Kidney epithelial cell (primary cell): ENCODE data around the gene GPR156. TPM values are rescaled to one million over a fixed set of nuclear protein-coding genes. Genes with fewer than 3 reads are reported as not detected.
"Not testable (repeated sequence)": the region's sequence is repeated elsewhere in the genome, so short reads cannot be mapped to it uniquely, and the experiment has no call there.

Source experiments
- DNase-seq: peaks from one replicate; pipeline ENCODE4 v3.0.0-alpha.2; 2010; ENCODE audit warnings: low read depth
- H3K27me3 ChIP-seq: 2 replicates; pipeline ENCODE4 v1.6.0; 2011; ENCODE audit warnings: low read length; ENCODE audit not compliant: control insufficient read depth, insufficient read depth
- H3K36me3 ChIP-seq: 2 replicates; pipeline ENCODE4 v1.5.1; 2011; ENCODE audit warnings: low read length; ENCODE audit not compliant: control insufficient read depth, insufficient read depth
- H3K4me3 ChIP-seq: 2 replicates; pipeline ENCODE4 v1.5.1; 2011; ENCODE audit warnings: low read depth, mild to moderate bottlenecking, control low read depth, low read length
- total RNA-seq: library from RNA; depleted of rRNA; stranded (reverse); fragments of >200 nt; gene quantifications from 2 replicates; pipeline ENCODE4 v1.2.3, GENCODE V29; 2015
- TF ChIP-seq, protein P1 (sequence below): IDR thresholded peaks from 2 replicates; pipeline ENCODE4 v1.5.1; 2011; ENCODE audit warnings: mild to moderate bottlenecking, moderate library complexity, low read length, control low read depth, inconsistent platforms; ENCODE audit not compliant: insufficient read depth, poor library complexity, severe bottlenecking

The GPR156 gene
- total RNA-seq, 1 donor from 2014 or later: 0.63 TPM

DNA sequence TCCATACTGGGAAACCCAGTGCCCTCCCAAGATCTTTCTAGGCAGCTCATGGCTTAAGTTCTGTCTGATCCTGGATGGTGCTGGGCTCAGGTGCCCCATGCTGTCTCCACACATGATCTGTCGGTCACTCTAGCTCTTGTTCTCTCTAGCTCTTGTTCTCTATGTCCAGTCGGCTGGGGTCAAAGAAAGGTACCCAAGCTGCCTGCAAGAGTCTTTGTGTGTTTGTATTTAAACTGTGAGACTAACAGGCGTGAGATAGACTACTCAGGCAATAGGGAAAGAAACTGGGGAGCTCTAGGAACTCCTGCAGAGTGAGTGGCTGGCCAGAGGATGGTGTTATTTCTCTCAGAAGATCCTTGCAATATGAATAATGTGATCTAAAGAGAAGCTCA, 40.2 kb downstream of the GPR156 start:
- DNase-seq: no peak
- H3K27me3 ChIP-seq: no peaks in the 10 kb centered on the region
- no peaks in the 10 kb centered on the region for H3K36me3 ChIP-seq
- no peak overlapping the region for H3K4me3 ChIP-seq
- TF ChIP-seq, protein P1, sequence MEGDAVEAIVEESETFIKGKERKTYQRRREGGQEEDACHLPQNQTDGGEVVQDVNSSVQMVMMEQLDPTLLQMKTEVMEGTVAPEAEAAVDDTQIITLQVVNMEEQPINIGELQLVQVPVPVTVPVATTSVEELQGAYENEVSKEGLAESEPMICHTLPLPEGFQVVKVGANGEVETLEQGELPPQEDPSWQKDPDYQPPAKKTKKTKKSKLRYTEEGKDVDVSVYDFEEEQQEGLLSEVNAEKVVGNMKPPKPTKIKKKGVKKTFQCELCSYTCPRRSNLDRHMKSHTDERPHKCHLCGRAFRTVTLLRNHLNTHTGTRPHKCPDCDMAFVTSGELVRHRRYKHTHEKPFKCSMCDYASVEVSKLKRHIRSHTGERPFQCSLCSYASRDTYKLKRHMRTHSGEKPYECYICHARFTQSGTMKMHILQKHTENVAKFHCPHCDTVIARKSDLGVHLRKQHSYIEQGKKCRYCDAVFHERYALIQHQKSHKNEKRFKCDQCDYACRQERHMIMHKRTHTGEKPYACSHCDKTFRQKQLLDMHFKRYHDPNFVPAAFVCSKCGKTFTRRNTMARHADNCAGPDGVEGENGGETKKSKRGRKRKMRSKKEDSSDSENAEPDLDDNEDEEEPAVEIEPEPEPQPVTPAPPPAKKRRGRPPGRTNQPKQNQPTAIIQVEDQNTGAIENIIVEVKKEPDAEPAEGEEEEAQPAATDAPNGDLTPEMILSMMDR: no peak

GRCh38 chr3:120239644-120240043, 45.4 kb downstream of the GPR156 start:
- TF ChIP-seq, protein P1: no peak
- Histone ChIP-seq H3K4me3 (no peak overlapping the region), H3K27me3 (peaks cover 2% of the 10 kb centered on the region), H3K36me3 (no peaks in the 10 kb centered on the region)
- DNase-seq: no peak

GRCh38 chr3:120227710-120228347, 57.2 kb downstream of the GPR156 start:
- no peaks in the 10 kb centered on the region for H3K27me3 ChIP-seq
- no peaks in the 10 kb centered on the region for H3K36me3 ChIP-seq
- no peak for DNase-seq
- TF ChIP-seq, protein P1: no peak
- H3K4me3 ChIP-seq: no peak overlapping the region

DNA sequence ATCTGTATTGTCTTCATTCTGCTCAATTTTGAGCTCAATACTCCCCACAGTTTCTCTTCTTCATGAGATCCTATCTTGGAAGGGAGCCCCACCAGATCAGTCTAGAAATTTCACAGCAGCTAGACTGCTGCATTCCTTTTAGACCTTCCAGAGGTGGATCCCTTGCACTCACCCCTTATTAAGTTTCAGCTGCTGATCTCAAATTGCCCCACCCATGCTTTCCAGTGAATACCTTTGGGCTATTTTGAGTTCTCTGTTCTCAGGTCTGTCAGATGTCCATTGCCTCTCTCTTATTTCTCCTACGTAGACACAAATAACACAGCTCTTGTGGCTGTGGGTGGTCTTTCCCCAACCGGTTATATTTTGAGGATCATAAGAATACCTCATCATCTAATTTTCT, 60.8 kb downstream of the GPR156 start:
- DNase-seq: no peak
- H3K36me3 ChIP-seq: no peaks in the 10 kb centered on the region

GRCh38 chr3:120218981-120219380, 66.0 kb downstream of the GPR156 start:
- H3K36me3 ChIP-seq: no peaks in the 10 kb centered on the region
- H3K4me3 ChIP-seq: no peak overlapping the region
- no peaks in the 10 kb centered on the region for H3K27me3 ChIP-seq
- TF ChIP-seq, protein P1: no peak
- no peak for DNase-seq

More for the DNA sequence above, 60.8 kb downstream of the GPR156 start:
- Histone ChIP-seq H3K27me3 (no peaks in the 10 kb centered on the region), H3K4me3 (no peak overlapping the region)
- TF ChIP-seq, protein P1: no peak

DNA sequence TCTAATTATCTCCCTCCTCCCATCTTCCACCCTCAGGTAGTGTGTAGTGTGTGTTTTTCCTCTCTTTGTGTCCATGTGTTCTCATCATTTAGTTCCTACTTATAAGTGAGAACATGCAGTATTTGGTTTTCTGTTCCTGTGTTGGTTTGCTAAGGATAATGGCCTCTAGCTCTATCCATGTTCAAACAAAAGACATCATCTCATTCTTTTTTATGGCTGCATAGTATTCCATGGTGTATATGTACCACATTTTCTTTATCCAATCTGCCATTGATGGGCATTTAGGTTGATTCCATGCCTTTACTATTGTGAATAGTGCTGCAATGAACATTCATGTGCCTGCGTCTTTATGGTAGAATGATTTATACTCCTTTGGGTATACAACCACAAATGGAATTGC, 68.4 kb downstream of the GPR156 start:
- H3K27me3 ChIP-seq, H3K4me3 ChIP-seq, DNase-seq, H3K36me3 ChIP-seq: not testable (repeated sequence)
